Measurements from ENCODE around the gene ENPP6.

Gene ENPP6

GRCh38 chr4:184114431-184114830 is 103.2 kb downstream of the ENPP6 start:
- no peak for ATAC-seq
- TF ChIP-seq TSHZ2 (CRISPR knock-in tag; IDR thresholded peaks at IDR 0.05) (no peak), ZFP30 (CRISPR knock-in tag; IDR thresholded peaks at IDR 0.05) (no peak), PATZ1 (CRISPR knock-in tag; IDR thresholded peaks at IDR 0.05; ENCODE audit: borderline replicate concordance) (no peak), SNAI2 (CRISPR knock-in tag; IDR thresholded peaks at IDR 0.05) (no peak), ESRRG (CRISPR knock-in tag; IDR thresholded peaks at IDR 0.05) (no peak), RARB (CRISPR knock-in tag; IDR thresholded peaks at IDR 0.05) (no peak), ZC3H10 (CRISPR knock-in tag; IDR thresholded peaks at IDR 0.05) (no peak), GLIS3 (CRISPR knock-in tag; IDR thresholded peaks at IDR 0.05) (no peak)

- no peak for TF ChIP-seq ZNF70 (CRISPR knock-in tag; IDR thresholded peaks at IDR 0.05)
- no peak for TF ChIP-seq BACH2 (CRISPR knock-in tag; IDR thresholded peaks at IDR 0.05; ENCODE audit: borderline replicate concordance)
- no peak for TF ChIP-seq CSDC2 (CRISPR knock-in tag; IDR thresholded peaks at IDR 0.05)
- no peak for TF ChIP-seq CREB5 (CRISPR knock-in tag; IDR thresholded peaks at IDR 0.05; ENCODE audit: low read depth)
- TF ChIP-seq PPARA (CRISPR knock-in tag; IDR thresholded peaks at IDR 0.05; ENCODE audit: borderline replicate concordance), result no peak
- TF ChIP-seq ZFP30 (CRISPR knock-in tag; IDR thresholded peaks at IDR 0.05), result no peak
- no peak for TF ChIP-seq GLIS3 (CRISPR knock-in tag; IDR thresholded peaks at IDR 0.05)
- TF ChIP-seq CSRNP3 (CRISPR knock-in tag; IDR thresholded peaks at IDR 0.05), result no peak
- TF ChIP-seq ZNF565 (CRISPR knock-in tag; conservative IDR thresholded peaks at IDR 0.05; ENCODE audit: low read depth), result no peak
- TF ChIP-seq ISL1 (CRISPR knock-in tag; IDR thresholded peaks at IDR 0.05), result no peak
- no peak for TF ChIP-seq TSHZ2 (CRISPR knock-in tag; IDR thresholded peaks at IDR 0.05)
- TF ChIP-seq ZC3H10 (CRISPR knock-in tag; IDR thresholded peaks at IDR 0.05), result no peak
- no peak for TF ChIP-seq ZNF8 (CRISPR knock-in tag; IDR thresholded peaks at IDR 0.05)
- no peak for TF ChIP-seq RARB (CRISPR knock-in tag; IDR thresholded peaks at IDR 0.05)
- no peak for ATAC-seq
Observed at GRCh38 chr4:184112006-184112550, 105.6 kb downstream of the ENPP6 start.

- TF ChIP-seq ZNF8 (CRISPR knock-in tag; IDR thresholded peaks at IDR 0.05) (no peak), ZC3H10 (CRISPR knock-in tag; IDR thresholded peaks at IDR 0.05) (no peak), GLIS3 (CRISPR knock-in tag; IDR thresholded peaks at IDR 0.05) (no peak), SNAI2 (CRISPR knock-in tag; IDR thresholded peaks at IDR 0.05) (no peak), ARNTL (CRISPR knock-in tag; IDR thresholded peaks at IDR 0.05; ENCODE audit: borderline replicate concordance, low read depth) (no peak), ESRRG (CRISPR knock-in tag; IDR thresholded peaks at IDR 0.05) (no peak), ZFP30 (CRISPR knock-in tag; IDR thresholded peaks at IDR 0.05) (no peak), BACH2 (CRISPR knock-in tag; IDR thresholded peaks at IDR 0.05; ENCODE audit: borderline replicate concordance) (no peak)
- no peak for ATAC-seq
Observed at GRCh38 chr4:184111233-184111832, 106.3 kb downstream of the ENPP6 start.
